Neural cell (in vitro differentiated cells): ENCODE data around the gene UGT2B28. TPM values are rescaled to one million over a fixed set of nuclear protein-coding genes. Genes with fewer than 3 reads are reported as not detected.
"Not testable (repeated sequence)": the region's sequence is repeated elsewhere in the genome, so short reads cannot be mapped to it uniquely, and the experiment has no call there.

Source experiments
- H2AFZ ChIP-seq: fragments of 200-600, 300-800 bp; sonication (generic), shearing (Covaris generic); 2 replicates; pipeline ENCODE4 v1.6.0; 2014; ENCODE audit warnings: low read depth, mild to moderate bottlenecking, antibody characterized with exemption, low read length, moderate library complexity
- H3F3A ChIP-seq: fragments of 200-600 bp; shearing (Covaris generic); 2 replicates; pipeline ENCODE4 v1.6.1; 2016; ENCODE audit warnings: mild to moderate bottlenecking, moderate library complexity, mixed read lengths, antibody characterized with exemption, low read length; ENCODE audit not compliant: insufficient read depth, poor library complexity, severe bottlenecking
- H3K27ac ChIP-seq: fragments of 200-600, 300-800 bp; sonication (generic), shearing (Covaris generic); 2 replicates; pipeline ENCODE4 v1.5.1; 2014; ENCODE audit warnings: mild to moderate bottlenecking, low read length, moderate library complexity
- H3K27me3 ChIP-seq: fragments of 300-800, 200-600 bp; sonication (generic), shearing (Covaris generic); 2 replicates; pipeline ENCODE4 v1.6.0; 2014; ENCODE audit warnings: mild to moderate bottlenecking, low read depth, low read length, moderate library complexity; ENCODE audit not compliant: insufficient read depth
- H3K36me3 ChIP-seq: fragments of 300-800, 200-600 bp; sonication (generic), shearing (Covaris generic); 2 replicates; pipeline ENCODE4 v1.5.1; 2014; ENCODE audit warnings: mild to moderate bottlenecking, antibody characterized with exemption, low read length, moderate library complexity; ENCODE audit not compliant: insufficient read depth
- H3K4me2 ChIP-seq: fragments of 300-800, 200-600 bp; sonication (generic), shearing (Covaris generic); 2 replicates; pipeline ENCODE4 v1.6.0; 2014; ENCODE audit warnings: mild to moderate bottlenecking, low read length
- H3K4me3 ChIP-seq: fragments of 300-800, 200-600 bp; sonication (generic), shearing (Covaris generic); 2 replicates; pipeline ENCODE4 v1.5.1; 2014; ENCODE audit warnings: mild to moderate bottlenecking, low read length, moderate library complexity
- H3K79me2 ChIP-seq: fragments of 200-600 bp; shearing (Covaris generic); replicated peaks from 2 replicates; pipeline ENCODE4 v1.6.0; 2014; ENCODE audit warnings: mild to moderate bottlenecking, low read length, moderate library complexity; ENCODE audit not compliant: insufficient read depth
- H3K9ac ChIP-seq: fragments of 300-800, 200-600 bp; sonication (generic), shearing (Covaris generic); 2 replicates; pipeline ENCODE4 v1.6.1; 2016; ENCODE audit warnings: mild to moderate bottlenecking, low read length, mixed read lengths
- H3K9me2 ChIP-seq: fragments of 200-600 bp; shearing (Covaris generic); 2 replicates; pipeline ENCODE4 v1.6.1; 2016; ENCODE audit warnings: mild to moderate bottlenecking, low read length, mixed read lengths; ENCODE audit not compliant: insufficient read depth
- H3K9me3 ChIP-seq: fragments of 200-600, 300-800 bp; sonication (generic), shearing (Covaris generic); 2 replicates; pipeline ENCODE4 v1.6.1; 2016; ENCODE audit warnings: mild to moderate bottlenecking, mixed run types, low read length, moderate library complexity, mixed read lengths
- H4K20me1 ChIP-seq: fragments of 200-600 bp; shearing (Covaris generic); 2 replicates; pipeline ENCODE4 v1.6.1; 2016; ENCODE audit warnings: mild to moderate bottlenecking, mixed run types; ENCODE audit not compliant: insufficient read depth
- EP300 ChIP-seq: fragments of 450-650 bp; conservative IDR thresholded peaks from 2 replicates; pipeline ENCODE4 v1.6.1; 2014; ENCODE audit warnings: antibody characterized with exemption, mild to moderate bottlenecking, moderate library complexity; ENCODE audit not compliant: poor library complexity, severe bottlenecking
- EZH2 ChIP-seq: fragments of 200-600, 300-800 bp; shearing (Covaris generic), sonication (generic); IDR thresholded peaks from 2 replicates; pipeline ENCODE4 v1.6.1; 2014; ENCODE audit warnings: antibody characterized with exemption, low read length, borderline replicate concordance, mild to moderate bottlenecking; ENCODE audit not compliant: insufficient read depth, poor library complexity, severe bottlenecking
- MXI1 ChIP-seq: fragments of 450-650 bp; conservative IDR thresholded peaks from 2 replicates; pipeline ENCODE4 v1.6.1; 2014; ENCODE audit warnings: antibody characterized with exemption, mild to moderate bottlenecking; ENCODE audit not compliant: poor library complexity, severe bottlenecking
- POLR2AphosphoS5 ChIP-seq: IDR thresholded peaks from 2 replicates; pipeline ENCODE4 v1.6.1; 2012
- RAD21 ChIP-seq: fragments of 450-650 bp; conservative IDR thresholded peaks from 2 replicates; pipeline ENCODE4 v1.6.1; 2014; ENCODE audit warnings: antibody characterized with exemption, mild to moderate bottlenecking, moderate library complexity
- SMC3 ChIP-seq: fragments of 450-650 bp; conservative IDR thresholded peaks from 2 replicates; pipeline ENCODE4 v1.6.1; 2014; ENCODE audit warnings: antibody characterized with exemption, mild to moderate bottlenecking, moderate library complexity; ENCODE audit not compliant: poor library complexity
- TAF1 ChIP-seq: IDR thresholded peaks from 2 replicates; pipeline ENCODE4 v1.6.1; 2012; ENCODE audit warnings: low read depth
- polyA plus RNA-seq: library from polyadenylated mRNA; depleted of rRNA; stranded (reverse); fragments of >200 nt; gene quantifications from 2 replicates; pipeline ENCODE4 v1.2.3, GENCODE V29; 2014
- TF ChIP-seq, protein P1 (sequence below): fragments of 450-650 bp; IDR thresholded peaks from 2 replicates; pipeline ENCODE4 v1.5.1; 2014; ENCODE audit warnings: antibody characterized with exemption, mild to moderate bottlenecking, moderate library complexity; ENCODE audit not compliant: poor library complexity, severe bottlenecking
- TF ChIP-seq, protein P2 (sequence below): IDR thresholded peaks from 2 replicates; pipeline ENCODE4 v1.6.1; 2012; ENCODE audit warnings: borderline replicate concordance

UGT2B28 gene
- polyA plus RNA-seq, 1 donor from 2014 or later, result not detected

DNA sequence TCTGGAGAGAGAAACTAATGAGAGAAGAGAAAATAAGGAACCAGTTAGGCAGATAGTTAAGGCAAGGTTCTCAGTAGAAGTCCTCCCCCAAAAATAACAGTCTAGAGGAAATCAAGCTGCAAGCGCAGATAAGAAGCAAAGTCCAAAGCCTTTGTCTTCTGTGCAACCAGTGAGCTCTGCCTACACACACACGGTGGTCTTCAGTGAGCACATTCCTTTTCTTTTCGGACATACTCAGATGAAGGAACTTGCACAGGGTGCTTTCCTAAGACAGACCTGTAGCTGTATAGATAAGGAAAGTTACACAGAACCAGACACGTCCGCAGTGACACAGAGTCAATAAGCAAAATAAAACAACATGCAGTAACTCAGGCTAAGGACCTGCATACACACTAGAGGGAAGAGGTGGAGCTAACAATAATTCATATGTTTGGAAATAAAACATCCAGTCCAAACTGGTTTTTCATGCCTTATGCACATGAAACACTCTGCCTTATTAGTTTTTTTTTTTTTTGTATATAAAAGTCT lies 29.3 kb downstream of the UGT2B28 start:
- not testable (repeated sequence) for H2AFZ ChIP-seq, H3K9ac ChIP-seq, H3K4me3 ChIP-seq, H3K27me3 ChIP-seq, H4K20me1 ChIP-seq, H3K36me3 ChIP-seq, H3K79me2 ChIP-seq, H3F3A ChIP-seq, H3K27ac ChIP-seq, H3K9me2 ChIP-seq, H3K4me2 ChIP-seq, H3K9me3 ChIP-seq

DNA sequence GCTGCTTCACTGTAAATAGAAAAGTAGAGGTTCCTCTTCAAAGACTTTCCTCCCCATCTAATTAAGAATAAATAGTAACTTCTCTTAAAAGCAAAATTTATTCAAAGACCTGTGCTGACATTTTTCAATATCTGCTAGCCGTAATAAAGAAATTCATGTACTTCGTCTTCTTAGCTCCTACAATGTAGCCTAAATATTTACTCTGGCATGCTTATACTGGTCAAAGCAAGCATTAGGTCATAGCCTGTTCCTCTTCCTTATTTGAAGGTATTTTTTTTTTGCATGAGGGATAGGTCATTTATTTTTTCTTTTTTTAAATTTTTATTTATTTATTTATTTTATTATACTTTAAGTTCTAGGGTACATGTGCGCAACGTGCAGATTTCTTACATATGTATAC lies 30.0 kb downstream of the UGT2B28 start:
- not testable (repeated sequence) for H3K27ac ChIP-seq, H3K9me3 ChIP-seq, H3F3A ChIP-seq, H2AFZ ChIP-seq, H3K79me2 ChIP-seq, H3K27me3 ChIP-seq, H3K9me2 ChIP-seq, H3K36me3 ChIP-seq, H3K4me3 ChIP-seq, H3K9ac ChIP-seq, H4K20me1 ChIP-seq, H3K4me2 ChIP-seq

DNA sequence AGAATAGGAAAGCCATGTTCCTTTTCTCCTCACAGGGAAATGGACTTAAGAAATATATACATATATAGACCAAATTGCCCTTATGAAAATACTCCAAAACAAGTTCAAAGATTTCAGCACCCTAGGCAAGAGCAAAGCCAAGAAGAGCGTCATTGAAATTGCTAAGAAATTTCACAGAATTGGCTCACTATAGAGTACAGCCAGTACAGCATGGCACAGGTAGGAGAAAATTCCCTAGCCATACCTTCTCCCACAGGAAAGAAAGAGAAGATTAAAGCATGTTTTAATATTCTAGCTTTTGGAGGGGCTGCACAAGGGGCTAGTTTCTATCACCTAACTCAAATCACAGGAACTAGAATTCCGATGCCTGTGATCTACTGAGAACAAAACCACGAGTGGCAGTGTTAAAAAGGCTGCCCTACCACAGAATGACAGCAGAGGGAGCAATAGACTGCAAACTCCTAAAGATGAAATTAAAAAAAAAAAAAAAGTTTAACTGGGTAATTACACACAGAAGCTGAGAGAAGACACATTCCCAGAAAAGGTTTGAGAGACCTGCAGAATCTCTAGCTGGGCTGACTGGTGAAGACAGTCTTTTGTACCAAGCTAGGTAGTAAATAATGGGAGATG lies 37.5 kb downstream of the UGT2B28 start:
- TF ChIP-seq SMC3, result peak; percentile 81
- peak; percentile 69 for TF ChIP-seq RAD21
- TF ChIP-seq, protein P1, sequence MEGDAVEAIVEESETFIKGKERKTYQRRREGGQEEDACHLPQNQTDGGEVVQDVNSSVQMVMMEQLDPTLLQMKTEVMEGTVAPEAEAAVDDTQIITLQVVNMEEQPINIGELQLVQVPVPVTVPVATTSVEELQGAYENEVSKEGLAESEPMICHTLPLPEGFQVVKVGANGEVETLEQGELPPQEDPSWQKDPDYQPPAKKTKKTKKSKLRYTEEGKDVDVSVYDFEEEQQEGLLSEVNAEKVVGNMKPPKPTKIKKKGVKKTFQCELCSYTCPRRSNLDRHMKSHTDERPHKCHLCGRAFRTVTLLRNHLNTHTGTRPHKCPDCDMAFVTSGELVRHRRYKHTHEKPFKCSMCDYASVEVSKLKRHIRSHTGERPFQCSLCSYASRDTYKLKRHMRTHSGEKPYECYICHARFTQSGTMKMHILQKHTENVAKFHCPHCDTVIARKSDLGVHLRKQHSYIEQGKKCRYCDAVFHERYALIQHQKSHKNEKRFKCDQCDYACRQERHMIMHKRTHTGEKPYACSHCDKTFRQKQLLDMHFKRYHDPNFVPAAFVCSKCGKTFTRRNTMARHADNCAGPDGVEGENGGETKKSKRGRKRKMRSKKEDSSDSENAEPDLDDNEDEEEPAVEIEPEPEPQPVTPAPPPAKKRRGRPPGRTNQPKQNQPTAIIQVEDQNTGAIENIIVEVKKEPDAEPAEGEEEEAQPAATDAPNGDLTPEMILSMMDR, result peak; percentile 73
- H3K79me2 ChIP-seq, H3K9me3 ChIP-seq, H4K20me1 ChIP-seq, H3K27me3 ChIP-seq, H3K4me3 ChIP-seq, H3F3A ChIP-seq, H2AFZ ChIP-seq, H3K4me2 ChIP-seq, H3K36me3 ChIP-seq, H3K27ac ChIP-seq, H3K9me2 ChIP-seq, H3K9ac ChIP-seq: not testable (repeated sequence)

DNA sequence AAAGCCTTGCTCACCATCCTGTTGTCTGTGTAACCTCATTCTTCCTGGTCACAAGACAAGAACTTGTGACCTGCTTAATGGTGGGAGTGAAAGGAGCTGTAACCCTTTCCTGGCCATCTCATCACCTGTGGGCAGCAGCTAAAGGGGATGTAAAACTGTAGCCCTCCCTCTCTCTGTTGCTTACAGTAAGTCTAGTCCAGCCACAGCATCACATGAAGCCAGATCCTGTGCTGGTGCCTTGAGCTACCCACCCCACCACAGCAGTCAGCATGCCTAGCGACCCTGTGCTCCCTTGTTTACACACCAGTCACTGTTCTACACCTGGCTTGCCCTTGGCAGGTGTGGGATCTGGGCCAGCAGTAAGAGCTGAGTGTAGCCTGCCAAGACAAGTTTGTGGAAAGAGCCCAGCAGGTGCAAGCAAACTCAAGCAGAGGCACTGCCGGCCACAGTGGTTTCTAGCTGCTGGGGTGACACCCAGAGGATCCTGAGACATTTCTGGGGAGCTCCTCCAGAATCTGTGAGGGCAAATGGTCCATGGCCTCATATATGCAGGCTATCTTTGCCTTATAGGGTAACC lies 41.0 kb downstream of the UGT2B28 start:
- no peak overlapping the region for H2AFZ ChIP-seq
- no peaks in the 10 kb centered on the region for H3F3A ChIP-seq
- no peak overlapping the region for H3K9ac ChIP-seq
- no peak overlapping the region for H3K4me3 ChIP-seq
- H3K9me3 ChIP-seq, result no peaks in the 10 kb centered on the region
- H4K20me1 ChIP-seq, result no peaks in the 10 kb centered on the region
- H3K4me2 ChIP-seq, result no peak overlapping the region
- no peak overlapping the region for H3K27ac ChIP-seq
- TF ChIP-seq EZH2 (no peak), POLR2AphosphoS5 (no peak), EP300 (no peak), MXI1 (no peak), SMC3 (no peak), TAF1 (no peak), RAD21 (no peak)
- TF ChIP-seq, protein P2, sequence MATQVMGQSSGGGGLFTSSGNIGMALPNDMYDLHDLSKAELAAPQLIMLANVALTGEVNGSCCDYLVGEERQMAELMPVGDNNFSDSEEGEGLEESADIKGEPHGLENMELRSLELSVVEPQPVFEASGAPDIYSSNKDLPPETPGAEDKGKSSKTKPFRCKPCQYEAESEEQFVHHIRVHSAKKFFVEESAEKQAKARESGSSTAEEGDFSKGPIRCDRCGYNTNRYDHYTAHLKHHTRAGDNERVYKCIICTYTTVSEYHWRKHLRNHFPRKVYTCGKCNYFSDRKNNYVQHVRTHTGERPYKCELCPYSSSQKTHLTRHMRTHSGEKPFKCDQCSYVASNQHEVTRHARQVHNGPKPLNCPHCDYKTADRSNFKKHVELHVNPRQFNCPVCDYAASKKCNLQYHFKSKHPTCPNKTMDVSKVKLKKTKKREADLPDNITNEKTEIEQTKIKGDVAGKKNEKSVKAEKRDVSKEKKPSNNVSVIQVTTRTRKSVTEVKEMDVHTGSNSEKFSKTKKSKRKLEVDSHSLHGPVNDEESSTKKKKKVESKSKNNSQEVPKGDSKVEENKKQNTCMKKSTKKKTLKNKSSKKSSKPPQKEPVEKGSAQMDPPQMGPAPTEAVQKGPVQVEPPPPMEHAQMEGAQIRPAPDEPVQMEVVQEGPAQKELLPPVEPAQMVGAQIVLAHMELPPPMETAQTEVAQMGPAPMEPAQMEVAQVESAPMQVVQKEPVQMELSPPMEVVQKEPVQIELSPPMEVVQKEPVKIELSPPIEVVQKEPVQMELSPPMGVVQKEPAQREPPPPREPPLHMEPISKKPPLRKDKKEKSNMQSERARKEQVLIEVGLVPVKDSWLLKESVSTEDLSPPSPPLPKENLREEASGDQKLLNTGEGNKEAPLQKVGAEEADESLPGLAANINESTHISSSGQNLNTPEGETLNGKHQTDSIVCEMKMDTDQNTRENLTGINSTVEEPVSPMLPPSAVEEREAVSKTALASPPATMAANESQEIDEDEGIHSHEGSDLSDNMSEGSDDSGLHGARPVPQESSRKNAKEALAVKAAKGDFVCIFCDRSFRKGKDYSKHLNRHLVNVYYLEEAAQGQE, result no peak
- TF ChIP-seq, protein P1, result no peak
- H3K27me3 ChIP-seq, result no peaks in the 10 kb centered on the region
- no peaks in the 10 kb centered on the region for H3K79me2 ChIP-seq
- H3K36me3 ChIP-seq, result no peaks in the 10 kb centered on the region
- no peaks in the 10 kb centered on the region for H3K9me2 ChIP-seq
